HG03060 (cell line): ENCODE data around the gene ASB13.

Experiments
- ATAC-seq: cut with Tn5 transposase; IDR thresholded peaks from one replicate; pipeline ENCODE4 v1.9.1; 2021; ENCODE audit warnings: low read depth, moderate number of reproducible peaks; ENCODE audit not compliant: unreplicated experiment

ASB13 gene

GRCh38 chr10:5609952-5610616 lies 56.3 kb downstream of the ASB13 start:
- no peak for ATAC-seq

GRCh38 chr10:5608608-5609220 lies 57.7 kb downstream of the ASB13 start:
- ATAC-seq = no peak

DNA sequence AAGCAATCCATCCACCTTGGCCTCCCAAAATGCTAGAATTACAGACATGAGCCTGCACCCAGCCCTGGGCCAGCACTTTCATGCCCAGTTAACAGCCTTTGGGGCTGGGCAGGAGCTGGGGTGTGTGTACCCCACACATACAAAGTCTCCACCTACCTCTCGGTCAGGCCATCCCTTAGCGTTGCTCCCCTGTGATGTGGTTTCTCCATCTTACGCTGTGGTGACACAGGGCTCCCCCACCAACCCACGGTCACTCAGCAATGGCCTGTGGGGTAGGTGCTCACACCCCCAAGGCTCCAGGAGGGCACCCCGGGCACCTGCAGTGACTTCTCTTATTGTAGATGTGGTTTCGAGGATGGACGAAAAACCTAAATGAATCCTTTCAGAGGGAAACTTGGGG lies 58.8 kb downstream of the ASB13 start:
- no peak for ATAC-seq

DNA sequence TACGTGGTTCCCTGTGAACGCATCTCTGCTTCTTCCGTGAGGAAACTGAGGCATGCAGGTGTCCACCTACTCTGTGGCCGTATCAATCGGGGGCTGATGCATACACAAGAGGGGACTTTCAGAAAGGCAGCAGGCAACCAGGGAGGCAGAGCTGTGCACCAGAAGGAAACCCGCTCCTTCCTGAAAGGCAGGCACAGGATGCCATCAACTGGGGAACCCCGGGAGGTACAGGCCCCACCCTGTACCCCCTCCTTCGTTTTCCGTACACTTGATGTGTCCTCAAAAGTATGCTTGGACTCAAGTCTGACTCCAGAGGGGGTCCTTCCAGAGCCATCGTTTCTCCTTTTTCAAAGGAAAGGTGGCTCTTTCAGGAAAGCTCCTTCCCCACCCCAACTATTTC lies 59.5 kb downstream of the ASB13 start:
- no peak for ATAC-seq

GRCh38 chr10:5606321-5606720 lies 60.1 kb downstream of the ASB13 start:
- ATAC-seq = no peak

GRCh38 chr10:5604961-5605360 lies 61.4 kb downstream of the ASB13 start:
- ATAC-seq = no peak

DNA sequence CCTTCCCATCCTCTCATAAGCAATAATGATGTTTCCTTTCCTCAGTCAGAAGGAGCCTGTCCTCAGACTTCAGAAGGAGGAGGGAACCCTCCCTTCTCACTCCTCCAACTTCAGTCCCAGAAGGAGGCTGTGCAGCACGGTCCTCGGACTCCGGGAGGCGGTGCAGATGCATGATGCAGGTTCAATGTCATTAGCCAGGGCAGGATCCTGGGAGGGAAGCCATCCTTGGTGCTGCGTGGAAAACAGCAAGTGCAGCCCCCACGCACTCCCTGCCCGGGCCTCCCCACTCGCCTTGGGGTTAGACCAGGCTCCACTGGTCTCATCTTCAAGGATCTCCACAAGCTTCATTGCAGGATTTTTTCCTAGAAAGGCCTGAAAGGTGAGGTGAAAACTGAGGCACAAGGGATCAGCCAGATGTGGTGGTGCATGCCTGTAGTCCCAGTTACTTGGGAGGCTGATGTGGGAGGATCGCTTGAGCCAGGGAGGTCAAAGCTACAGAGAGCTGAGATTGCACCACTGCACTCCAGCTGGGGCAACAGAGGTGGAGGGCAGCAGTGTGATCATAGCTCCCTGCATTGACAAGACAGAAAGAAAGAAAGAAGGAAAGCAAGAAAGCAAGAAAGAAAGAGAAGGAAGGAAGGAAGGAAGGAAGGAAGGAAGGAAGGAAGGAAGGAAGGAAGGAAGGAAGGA lies 62.0 kb downstream of the ASB13 start:
- ATAC-seq = no peak

GRCh38 chr10:5603848-5604170 lies 62.6 kb downstream of the ASB13 start:
- ATAC-seq = no peak

DNA sequence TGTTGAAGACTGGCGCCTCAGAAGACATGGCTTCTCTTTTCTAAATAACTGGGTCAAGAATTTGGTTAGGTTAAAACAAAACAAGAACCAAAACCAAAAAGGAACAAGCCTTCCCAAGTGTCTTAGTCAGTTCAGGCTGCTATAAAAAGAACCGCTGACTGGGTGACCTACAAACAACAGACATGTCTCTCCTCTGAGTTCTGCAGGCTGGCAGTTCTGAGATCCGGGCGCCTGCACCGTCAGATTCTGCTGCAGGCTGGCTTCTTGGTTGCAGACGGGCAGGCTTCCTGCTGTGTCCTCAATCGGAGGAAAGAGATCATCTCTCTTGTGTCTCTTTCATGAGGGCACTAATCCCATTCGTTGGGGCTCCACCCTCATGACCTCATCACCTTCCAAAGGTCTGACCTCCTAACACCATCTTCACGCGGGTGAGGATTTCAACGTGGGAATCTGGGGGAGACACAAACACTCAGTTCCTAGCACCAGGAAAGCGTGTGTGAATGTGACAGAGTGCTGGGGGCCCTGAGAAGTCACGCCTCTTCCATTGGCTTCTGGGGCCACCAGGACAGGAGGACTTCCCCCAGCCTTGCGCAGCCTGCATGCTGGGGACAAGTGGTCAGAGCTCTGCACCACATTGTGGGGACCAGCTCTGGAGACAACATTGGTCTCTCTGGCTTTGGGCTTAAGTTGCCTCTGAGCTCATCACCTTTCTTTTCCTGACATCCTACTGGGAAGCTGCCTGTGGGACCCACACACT lies 63.1 kb downstream of the ASB13 start:
- no peak for ATAC-seq

DNA sequence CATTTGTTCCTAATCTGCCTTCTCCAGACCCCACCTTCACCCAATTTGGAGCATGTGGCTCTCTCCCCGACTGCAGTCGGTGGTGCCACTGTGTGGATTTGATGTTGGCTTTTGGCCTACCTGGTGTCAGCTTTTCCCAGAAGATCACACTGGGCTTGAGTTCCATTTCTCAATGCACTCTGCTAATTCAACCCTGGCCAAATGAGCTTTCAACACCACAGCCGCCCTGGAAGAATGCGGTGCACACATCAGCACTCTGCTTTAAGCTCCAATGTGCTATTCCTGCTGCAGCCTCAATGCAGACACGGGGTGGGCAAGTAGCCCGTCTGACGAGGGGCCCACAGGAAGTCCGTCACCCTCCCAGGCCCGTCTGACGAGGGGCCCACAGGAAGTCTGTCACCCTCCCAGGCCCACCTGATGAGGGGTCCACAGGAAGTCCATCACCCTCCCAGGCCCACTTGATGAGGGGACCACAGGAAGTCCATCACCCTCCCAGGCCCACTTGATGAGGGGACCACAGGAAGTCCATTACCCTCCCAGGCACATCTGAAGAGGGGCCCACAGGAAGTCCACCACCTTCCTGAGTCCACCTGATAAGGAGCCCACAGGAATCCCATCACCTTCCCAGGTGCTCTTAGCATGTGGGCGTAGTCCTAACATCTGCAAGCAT lies 64.4 kb downstream of the ASB13 start:
- no peak for ATAC-seq

DNA sequence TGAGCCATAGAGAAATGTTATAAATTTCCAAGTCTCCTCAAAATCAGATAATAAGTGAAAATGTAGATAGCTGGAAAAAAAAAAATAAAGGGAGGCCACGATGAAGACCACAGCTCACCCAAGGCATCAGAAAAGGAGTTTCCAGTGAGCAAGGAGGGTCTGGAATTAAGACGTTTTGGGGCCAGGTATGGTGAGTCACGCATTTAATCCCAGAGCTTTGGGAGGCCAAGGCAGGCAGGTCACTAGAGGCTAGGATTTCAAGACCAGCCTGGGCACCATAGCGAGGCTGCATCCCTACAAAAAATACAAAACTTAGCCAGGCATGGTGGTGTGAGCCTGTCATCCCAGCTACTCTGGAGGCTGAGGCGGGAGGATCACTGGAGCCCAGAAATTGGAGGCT lies 65.5 kb downstream of the ASB13 start:
- no peak for ATAC-seq

GRCh38 chr10:5599613-5600520 lies 66.5 kb downstream of the ASB13 start:
- no peak for ATAC-seq

DNA sequence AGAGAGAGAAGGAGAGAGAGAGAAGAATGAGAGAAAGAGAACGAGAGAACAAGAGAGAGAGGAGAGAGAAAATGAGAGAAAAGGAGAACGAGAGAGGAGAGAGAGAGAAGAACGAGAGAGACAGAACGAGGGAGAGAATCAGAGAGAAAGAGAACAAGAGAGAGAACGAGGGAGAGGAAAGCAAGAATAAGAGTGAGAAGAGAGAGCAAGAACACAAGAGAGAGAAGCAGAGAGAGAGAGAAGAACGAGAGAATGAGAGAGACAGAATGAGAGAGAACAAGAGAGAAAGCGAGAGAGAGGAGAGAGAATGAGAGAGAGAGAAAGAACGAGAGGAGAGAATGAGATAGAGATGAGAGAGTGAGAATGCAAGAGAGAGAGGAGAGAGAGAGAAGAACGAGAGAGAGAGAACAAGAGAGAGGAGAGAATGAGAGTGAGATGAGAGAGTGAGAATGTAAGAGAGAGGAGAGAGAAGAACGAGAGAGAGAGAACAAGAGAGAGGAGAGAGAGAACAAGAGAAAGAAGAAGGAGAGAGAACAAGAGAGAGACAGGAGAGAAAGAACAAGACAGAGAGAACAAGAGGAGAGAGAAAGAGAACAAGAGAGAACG lies 68.2 kb downstream of the ASB13 start:
- ATAC-seq = no peak

DNA sequence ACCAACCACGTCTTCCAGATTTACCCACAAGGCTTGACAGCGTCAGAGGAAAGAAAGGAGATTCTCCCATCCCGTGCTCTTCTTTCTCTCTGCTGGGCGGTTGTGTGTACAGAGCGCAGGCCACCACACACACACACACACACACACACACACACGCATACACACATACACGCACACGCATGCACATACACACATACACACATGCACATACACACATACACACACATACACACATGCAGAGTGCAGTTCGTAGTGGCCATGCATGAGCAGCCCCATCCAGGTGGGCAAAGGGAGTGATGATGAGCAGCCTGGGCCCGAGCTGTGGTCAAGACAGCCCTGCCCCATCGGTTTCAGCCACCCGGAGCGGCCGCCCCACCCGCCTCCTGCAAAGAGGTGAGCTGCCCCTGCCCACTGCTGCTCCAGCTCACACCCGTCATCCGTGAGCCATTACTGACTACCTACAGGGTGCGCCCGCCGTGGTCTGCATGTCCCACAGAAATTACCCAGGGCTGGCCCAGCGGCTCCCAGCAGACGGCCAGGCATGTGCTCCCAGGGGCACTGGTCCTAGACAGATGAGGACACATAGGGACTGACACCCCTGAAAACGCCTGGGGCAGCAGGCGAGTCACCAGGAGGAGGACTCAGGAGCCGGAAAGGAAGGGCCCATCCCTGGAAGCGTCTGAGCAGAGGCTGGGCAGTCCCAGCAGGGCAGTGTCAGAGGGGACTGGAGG lies 69.6 kb downstream of the ASB13 start:
- no peak for ATAC-seq

DNA sequence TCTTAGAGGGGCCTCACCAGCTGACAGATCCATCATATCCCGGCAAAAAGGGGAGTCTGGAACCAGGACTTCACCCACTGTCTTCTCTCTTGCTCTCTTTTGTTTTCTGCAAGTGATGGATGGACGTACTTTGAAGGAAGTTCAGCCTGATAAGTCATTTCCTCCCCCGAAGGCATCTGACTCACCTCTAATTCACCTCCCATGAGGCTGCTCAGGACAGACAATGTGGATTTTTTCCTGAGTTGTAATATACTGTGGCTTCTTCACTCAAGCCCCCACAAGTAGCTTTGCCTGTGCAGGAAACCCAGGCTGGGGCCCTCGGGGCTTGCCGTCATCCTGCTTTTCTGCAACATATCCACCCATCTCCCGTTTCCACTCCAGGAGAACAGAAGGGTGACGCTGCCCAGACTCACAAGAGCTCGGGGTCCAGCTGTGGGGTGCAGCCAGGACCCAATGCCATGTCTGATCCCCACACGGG lies 70.4 kb downstream of the ASB13 start:
- ATAC-seq = no peak

- no peak for ATAC-seq
These were observed 70.8 kb downstream of the ASB13 start for GRCh38 chr10:5595591-5595990.

DNA sequence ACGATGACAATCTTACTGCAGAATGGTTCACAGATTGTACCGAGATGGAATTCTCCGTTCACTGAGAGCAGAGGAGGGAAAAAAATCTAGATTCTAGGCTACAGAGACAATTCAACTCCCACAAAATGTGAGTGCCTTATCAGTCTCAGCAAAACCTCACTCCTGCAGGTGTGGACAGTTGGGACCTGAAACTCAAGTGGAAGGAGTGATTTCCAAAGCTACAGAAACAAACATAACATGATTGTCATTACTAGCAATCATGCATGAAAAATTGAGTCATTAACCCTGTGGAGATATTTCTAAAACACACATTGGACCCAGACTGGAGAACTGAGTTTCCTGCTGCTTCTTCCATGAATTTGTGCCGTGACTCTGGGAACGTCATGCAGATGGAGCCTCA lies 71.3 kb downstream of the ASB13 start:
- no peak for ATAC-seq

DNA sequence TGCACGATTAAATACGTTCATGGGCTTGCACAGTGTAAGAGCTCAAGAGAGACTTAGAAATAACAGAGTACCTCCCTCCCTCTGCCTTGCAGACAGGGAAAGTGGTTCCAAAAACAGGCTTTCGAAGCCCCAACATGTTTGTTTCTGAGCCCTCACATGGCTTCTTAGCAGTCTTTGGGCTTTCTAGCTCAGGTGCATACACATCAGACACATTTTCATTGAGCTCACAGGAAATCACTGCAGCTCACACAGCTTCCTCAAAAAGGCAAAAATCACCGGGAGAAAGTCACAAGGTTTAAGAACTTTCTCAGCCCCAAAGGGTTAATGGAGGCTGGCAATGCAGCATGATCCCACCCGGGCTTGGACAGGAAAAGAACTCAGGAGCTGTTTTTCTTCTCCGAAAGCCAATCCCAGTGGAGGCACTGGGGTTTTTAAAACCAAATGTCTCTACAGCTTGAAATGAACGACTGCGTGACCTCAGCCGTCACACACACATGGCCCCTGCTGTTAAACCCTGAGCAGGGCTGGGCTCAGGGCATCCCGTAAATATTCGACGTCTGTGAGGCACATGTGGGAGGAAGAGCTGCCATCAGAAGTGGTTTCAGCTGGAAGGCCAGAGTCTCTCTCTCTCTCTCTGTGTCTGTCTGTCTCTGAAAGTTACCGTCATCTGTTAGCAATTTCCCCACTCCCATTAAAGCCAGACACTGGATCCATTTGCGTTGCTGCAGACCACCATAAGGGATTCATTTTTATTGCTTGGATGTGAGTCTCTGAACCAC lies 71.9 kb downstream of the ASB13 start:
- no peak for ATAC-seq
